HepG2 (cell line): ENCODE measurements around the gene PRM3. TPM values are rescaled to one million over a fixed set of nuclear protein-coding genes. Genes with fewer than 3 reads are reported as not detected.

ENCODE experiments used
- CREM ChIP-seq, 2 experiments: sonication (generic) in 1 of 2; formaldehyde crosslinking in 1 of 2; IDR thresholded peaks; 2 replicates each; pipeline versions ENCODE4 v1.4.0 to v1.6.1; 2016 to 2020; ENCODE audit warnings: antibody characterized with exemption in 1 of 2, mild to moderate bottlenecking in 1 of 2, missing genetic modification reagents in 1 of 2
- DR1 ChIP-seq: sonication (generic); formaldehyde crosslinking; IDR thresholded peaks from 2 replicates; pipeline ENCODE4 v1.8.0; 2021; ENCODE audit warnings: mild to moderate bottlenecking, missing genetic modification reagents, inconsistent platforms
- ESRRA ChIP-seq: sonication (generic); formaldehyde crosslinking; IDR thresholded peaks from 2 replicates; pipeline ENCODE4 v1.5.1; 2020; ENCODE audit warnings: mild to moderate bottlenecking, low read depth, missing genetic modification reagents
- FLYWCH1 ChIP-seq: sonication (generic); formaldehyde crosslinking; IDR thresholded peaks from 2 replicates; pipeline ENCODE4 v1.8.1; 2023; ENCODE audit warnings: mild to moderate bottlenecking, missing genetic modification reagents
- GATAD2A ChIP-seq: IDR thresholded peaks from 2 replicates; pipeline ENCODE4 v1.6.1; 2016
- HOXA5 ChIP-seq: sonication (generic); formaldehyde crosslinking; IDR thresholded peaks from 2 replicates; pipeline ENCODE4 v1.4.0; 2020; ENCODE audit warnings: missing genetic modification reagents
- PHF20 ChIP-seq: sonication (generic); formaldehyde crosslinking; IDR thresholded peaks from 2 replicates; pipeline ENCODE4 v1.5.0; 2020; ENCODE audit warnings: mild to moderate bottlenecking, missing genetic modification reagents
- POLR2G ChIP-seq: fragments of 200-400 bp; formaldehyde crosslinking; IDR thresholded peaks from 2 replicates; pipeline ENCODE4 v1.6.1; 2018; ENCODE audit warnings: mild to moderate bottlenecking, low read depth, low read length, moderate library complexity
- PRDM15 ChIP-seq: sonication (generic); formaldehyde crosslinking; IDR thresholded peaks from 2 replicates; pipeline ENCODE4 v1.4.0; 2020; ENCODE audit warnings: missing genetic modification reagents
- SALL1 ChIP-seq: sonication (generic); formaldehyde crosslinking; IDR thresholded peaks from 2 replicates; pipeline ENCODE4 v1.8.0; 2022; ENCODE audit warnings: mild to moderate bottlenecking, missing genetic modification reagents
- SCMH1 ChIP-seq: sonication (generic); formaldehyde crosslinking; IDR thresholded peaks from 2 replicates; pipeline ENCODE4 v1.9.0; 2021; ENCODE audit warnings: missing genetic modification reagents, mild to moderate bottlenecking, borderline replicate concordance
- ZBTB7A ChIP-seq: sonication (generic); formaldehyde crosslinking; IDR thresholded peaks from 2 replicates; pipeline ENCODE4 v1.8.0; 2022; ENCODE audit warnings: mild to moderate bottlenecking, missing genetic modification reagents
- ZNF180 ChIP-seq: sonication (generic); formaldehyde crosslinking; IDR thresholded peaks from 2 replicates; pipeline ENCODE4 v1.4.0; 2020; ENCODE audit warnings: low read depth, missing genetic modification reagents, borderline replicate concordance
- ZNF225 ChIP-seq: sonication (generic); formaldehyde crosslinking; IDR thresholded peaks from 2 replicates; pipeline ENCODE4 v1.4.0; 2020; ENCODE audit warnings: mild to moderate bottlenecking, missing genetic modification reagents
- ZNF30 ChIP-seq: sonication (generic); formaldehyde crosslinking; IDR thresholded peaks from 2 replicates; pipeline ENCODE4 v1.5.0; 2020; ENCODE audit warnings: mild to moderate bottlenecking, missing genetic modification reagents
- ZNF329 ChIP-seq: sonication (generic); formaldehyde crosslinking; IDR thresholded peaks from 2 replicates; pipeline ENCODE4 v1.9.0; 2021; ENCODE audit warnings: low read depth, mild to moderate bottlenecking, missing genetic modification reagents
- ZNF335 ChIP-seq: sonication (generic); formaldehyde crosslinking; IDR thresholded peaks from 2 replicates; pipeline ENCODE4 v1.4.0; 2020; ENCODE audit warnings: missing genetic modification reagents
- ZNF569 ChIP-seq: sonication (generic); formaldehyde crosslinking; IDR thresholded peaks from 2 replicates; pipeline ENCODE4 v1.5.0; 2020; ENCODE audit warnings: mild to moderate bottlenecking, missing genetic modification reagents, moderate library complexity, borderline replicate concordance
- ZNF577 ChIP-seq: sonication (generic); formaldehyde crosslinking; IDR thresholded peaks from 2 replicates; pipeline ENCODE4 v1.4.0; 2020; ENCODE audit warnings: mild to moderate bottlenecking, low read depth, missing genetic modification reagents, borderline replicate concordance
- ZNF615 ChIP-seq: sonication (generic); formaldehyde crosslinking; IDR thresholded peaks from 2 replicates; pipeline ENCODE4 v1.5.0; 2020; ENCODE audit warnings: mild to moderate bottlenecking, missing genetic modification reagents, borderline replicate concordance
- polyA plus RNA-seq, 8 experiments: library from polyadenylated mRNA; depleted of rRNA in 3 of 8; stranded (reverse) in 7 of 8; unstranded in 1 of 8; fragments of >200 nt; fragmentation: Illumina TruSeq in 4 of 8; extraction: Trizol in 4 of 8; gene quantifications; 2 replicates each; pipeline versions ENCODE4 v1.2.1 to v1.2.3, GENCODE V29; 2011 to 2016; ENCODE audit warnings: low read depth in 4 of 8, missing spikeins in 1 of 8, mixed read lengths in 1 of 8; ENCODE audit not compliant: insufficient read depth in 1 of 8
- total RNA-seq, 5 experiments: library from RNA; depleted of rRNA; stranded (reverse); fragments of >200 nt; fragmentation: Illumina TruSeq; extraction: Trizol; gene quantifications; 2 replicates each; pipeline ENCODE4 v1.2.3, GENCODE V29; 2016; ENCODE audit warnings: low read depth in 1 of 5
- TF ChIP-seq, protein P1 (sequence below): sonication (generic); formaldehyde crosslinking; IDR thresholded peaks from 2 replicates; pipeline ENCODE4 v1.5.0; 2020; ENCODE audit warnings: mild to moderate bottlenecking, missing genetic modification reagents
- TF ChIP-seq, protein P2 (sequence below): sonication (generic); formaldehyde crosslinking; IDR thresholded peaks from 2 replicates; pipeline ENCODE4 v1.5.0; 2020; ENCODE audit warnings: missing genetic modification reagents, mild to moderate bottlenecking, borderline replicate concordance

Gene PRM3
- total and polyA plus RNA-seq, 2 of the 13 experiments (the other 11 are each of a cell fraction or from before 2014, with no cell fraction given): not detected

- TF ChIP-seq, protein P1, sequence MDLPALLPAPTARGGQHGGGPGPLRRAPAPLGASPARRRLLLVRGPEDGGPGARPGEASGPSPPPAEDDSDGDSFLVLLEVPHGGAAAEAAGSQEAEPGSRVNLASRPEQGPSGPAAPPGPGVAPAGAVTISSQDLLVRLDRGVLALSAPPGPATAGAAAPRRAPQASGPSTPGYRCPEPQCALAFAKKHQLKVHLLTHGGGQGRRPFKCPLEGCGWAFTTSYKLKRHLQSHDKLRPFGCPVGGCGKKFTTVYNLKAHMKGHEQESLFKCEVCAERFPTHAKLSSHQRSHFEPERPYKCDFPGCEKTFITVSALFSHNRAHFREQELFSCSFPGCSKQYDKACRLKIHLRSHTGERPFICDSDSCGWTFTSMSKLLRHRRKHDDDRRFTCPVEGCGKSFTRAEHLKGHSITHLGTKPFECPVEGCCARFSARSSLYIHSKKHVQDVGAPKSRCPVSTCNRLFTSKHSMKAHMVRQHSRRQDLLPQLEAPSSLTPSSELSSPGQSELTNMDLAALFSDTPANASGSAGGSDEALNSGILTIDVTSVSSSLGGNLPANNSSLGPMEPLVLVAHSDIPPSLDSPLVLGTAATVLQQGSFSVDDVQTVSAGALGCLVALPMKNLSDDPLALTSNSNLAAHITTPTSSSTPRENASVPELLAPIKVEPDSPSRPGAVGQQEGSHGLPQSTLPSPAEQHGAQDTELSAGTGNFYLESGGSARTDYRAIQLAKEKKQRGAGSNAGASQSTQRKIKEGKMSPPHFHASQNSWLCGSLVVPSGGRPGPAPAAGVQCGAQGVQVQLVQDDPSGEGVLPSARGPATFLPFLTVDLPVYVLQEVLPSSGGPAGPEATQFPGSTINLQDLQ (CRISPR knock-in tag): no peak; the same call in 1 of the 2 replicates
- TF ChIP-seq SCMH1 (CRISPR knock-in tag) (no peak), POLR2G (peak; percentile 99), PRDM15 (no peak), HOXA5 (CRISPR knock-in tag) (peak; percentile 90), ZNF329 (peak; percentile 72; the same call in 1 of the 2 replicates), CREM (IDR thresholded peaks at IDR 0.05) (no peak), CREM (CRISPR knock-in tag; IDR thresholded peaks at IDR 0.05) (peak; percentile 27; the same call in 1 of the 2 replicates), ZNF335 (CRISPR knock-in tag) (peak; percentile 88), ZNF569 (no peak; the same call in 1 of the 2 replicates), ZNF615 (no peak), ZBTB7A (CRISPR knock-in tag) (0 out of 2 replicates have a peak, but pooled peaks have one; percentile 87), ZNF225 (CRISPR knock-in tag) (peak; percentile 73; the same call in 1 of the 2 replicates), FLYWCH1 (peak; percentile 81; the same call in 1 of the 2 replicates), ZNF577 (CRISPR knock-in tag) (no peak), GATAD2A (CRISPR knock-in tag) (no peak), PHF20 (CRISPR knock-in tag) (peak; percentile 64), ZNF180 (CRISPR knock-in tag) (peak; percentile 26; the same call in 1 of the 2 replicates), SALL1 (CRISPR knock-in tag) (peak; percentile 61), ESRRA (CRISPR knock-in tag) (no peak), ZNF30 (CRISPR knock-in tag) (no peak), DR1 (CRISPR knock-in tag) (peak; percentile 96)
- TF ChIP-seq, protein P2, sequence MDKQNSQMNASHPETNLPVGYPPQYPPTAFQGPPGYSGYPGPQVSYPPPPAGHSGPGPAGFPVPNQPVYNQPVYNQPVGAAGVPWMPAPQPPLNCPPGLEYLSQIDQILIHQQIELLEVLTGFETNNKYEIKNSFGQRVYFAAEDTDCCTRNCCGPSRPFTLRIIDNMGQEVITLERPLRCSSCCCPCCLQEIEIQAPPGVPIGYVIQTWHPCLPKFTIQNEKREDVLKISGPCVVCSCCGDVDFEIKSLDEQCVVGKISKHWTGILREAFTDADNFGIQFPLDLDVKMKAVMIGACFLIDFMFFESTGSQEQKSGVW (CRISPR knock-in tag): no peak
These were observed 17.4 kb downstream of the PRM3 start, which contains the start of gene SOCS1 (continued) for GRCh38 chr16:11255737-11256660.
